Right hindlimb (tissue), 1 donor: ENCODE measurements around the gene SLC28A2.
A peak's percentile ranks its signal among the peaks of the same experiment; 100 is the strongest.
"Not testable (repeated sequence)": the region's sequence is repeated elsewhere in the genome, so short reads cannot be mapped to it uniquely, and the experiment has no call there.

Source experiments
- DNase-seq: peaks from one replicate; pipeline ENCODE4 v3.0.0-alpha.2; 2018

SLC28A2 gene

GRCh38 chr15:45251888-45252287, at the start of gene SLC28A2:
TSS of gene SLC28A2 (plus strand) at chr15:45252234. CDS start at chr15:45253216, 982 bp downstream.
- DNase-seq: no peak

- DNase-seq: no peak
These were observed 48.9 kb upstream of the SLC28A2 start for GRCh38 chr15:45203182-45203581.

GRCh38 chr15:45205192-45205591, 46.8 kb upstream of the SLC28A2 start:
- peak; percentile 43 for DNase-seq

- DNase-seq: no peak
These were observed 39.5 kb upstream of the SLC28A2 start for GRCh38 chr15:45212493-45212892.

GRCh38 chr15:45221053-45221599, 30.9 kb upstream of the SLC28A2 start:
- DNase-seq: no peak

- no peak for DNase-seq
These were observed 30.1 kb upstream of the SLC28A2 start for GRCh38 chr15:45221967-45222366.

- DNase-seq: no peak
These were observed 27.3 kb upstream of the SLC28A2 start for GRCh38 chr15:45224621-45225217.

- DNase-seq: no peak
These were observed 26.3 kb upstream of the SLC28A2 start for GRCh38 chr15:45225506-45226273.

GRCh38 chr15:45228931-45229330, 23.1 kb upstream of the SLC28A2 start:
- no peak for DNase-seq

- DNase-seq: no peak
These were observed 21.6 kb upstream of the SLC28A2 start for GRCh38 chr15:45230245-45230965.

- DNase-seq: no peak
These were observed 20.9 kb upstream of the SLC28A2 start for GRCh38 chr15:45231132-45231531.

GRCh38 chr15:45231864-45232562, 20.0 kb upstream of the SLC28A2 start:
- DNase-seq: no peak

GRCh38 chr15:45234562-45235235, 17.3 kb upstream of the SLC28A2 start:
- DNase-seq: no peak

- not testable (repeated sequence) for DNase-seq
These were observed 15.2 kb upstream of the SLC28A2 start for GRCh38 chr15:45236806-45237205.

GRCh38 chr15:45242289-45242688, 9.7 kb upstream of the SLC28A2 start:
- no peak for DNase-seq

- DNase-seq: no peak
These were observed 2.8 kb upstream of the SLC28A2 start for GRCh38 chr15:45249125-45249780.

GRCh38 chr15:45253330-45253729, 1.3 kb downstream of the SLC28A2 start:
- DNase-seq: no peak

- DNase-seq: no peak
These were observed 2.4 kb downstream of the SLC28A2 start for GRCh38 chr15:45254405-45254804.

- DNase-seq: not testable (repeated sequence)
These were observed 2.8 kb downstream of the SLC28A2 start for GRCh38 chr15:45254824-45255223.

GRCh38 chr15:45259796-45260195, 7.8 kb downstream of the SLC28A2 start:
- DNase-seq: no peak

GRCh38 chr15:45262906-45263461, 10.9 kb downstream of the SLC28A2 start:
- DNase-seq: no peak
